22Rv1 (cell line): Measurements from ENCODE around the gene TTC16.

ENCODE experiments used
- H3K27ac ChIP-seq: fragments of 450-650 bp; 2 replicates; pipeline ENCODE4 v1.5.1; 2017
- ZFX ChIP-seq: fragments of 450-650 bp; IDR thresholded peaks from 2 replicates; pipeline ENCODE4 v1.6.1; 2017; ENCODE audit warnings: antibody characterized with exemption, borderline replicate concordance
- TF ChIP-seq, protein P1 (sequence below): fragments of 450-650 bp; IDR thresholded peaks from 2 replicates; pipeline ENCODE4 v1.5.1; 2017; ENCODE audit warnings: mild to moderate bottlenecking

Gene TTC16

DNA sequence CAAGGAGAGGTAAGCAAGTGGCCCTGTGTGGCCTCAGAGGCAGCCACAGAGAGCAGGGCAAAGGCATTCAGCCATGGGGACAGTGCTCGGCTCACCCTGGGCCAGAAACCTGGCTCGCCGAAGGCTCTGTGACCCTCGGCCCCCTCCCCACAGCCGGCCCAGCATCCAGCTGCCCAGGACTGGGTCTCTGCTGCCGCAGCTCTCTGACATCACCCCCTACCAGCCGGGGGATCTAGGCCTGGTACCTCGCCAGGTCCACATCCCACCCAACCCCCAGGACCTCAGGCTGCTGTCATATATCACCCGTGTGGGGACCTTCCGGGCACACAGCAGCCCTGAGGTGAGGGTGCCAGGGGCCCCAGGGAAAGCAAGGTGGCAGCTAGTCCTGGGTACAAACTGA is 3.0 kb upstream of the TTC16 start:
- TF ChIP-seq ZFX, result no peak
- TF ChIP-seq, protein P1, sequence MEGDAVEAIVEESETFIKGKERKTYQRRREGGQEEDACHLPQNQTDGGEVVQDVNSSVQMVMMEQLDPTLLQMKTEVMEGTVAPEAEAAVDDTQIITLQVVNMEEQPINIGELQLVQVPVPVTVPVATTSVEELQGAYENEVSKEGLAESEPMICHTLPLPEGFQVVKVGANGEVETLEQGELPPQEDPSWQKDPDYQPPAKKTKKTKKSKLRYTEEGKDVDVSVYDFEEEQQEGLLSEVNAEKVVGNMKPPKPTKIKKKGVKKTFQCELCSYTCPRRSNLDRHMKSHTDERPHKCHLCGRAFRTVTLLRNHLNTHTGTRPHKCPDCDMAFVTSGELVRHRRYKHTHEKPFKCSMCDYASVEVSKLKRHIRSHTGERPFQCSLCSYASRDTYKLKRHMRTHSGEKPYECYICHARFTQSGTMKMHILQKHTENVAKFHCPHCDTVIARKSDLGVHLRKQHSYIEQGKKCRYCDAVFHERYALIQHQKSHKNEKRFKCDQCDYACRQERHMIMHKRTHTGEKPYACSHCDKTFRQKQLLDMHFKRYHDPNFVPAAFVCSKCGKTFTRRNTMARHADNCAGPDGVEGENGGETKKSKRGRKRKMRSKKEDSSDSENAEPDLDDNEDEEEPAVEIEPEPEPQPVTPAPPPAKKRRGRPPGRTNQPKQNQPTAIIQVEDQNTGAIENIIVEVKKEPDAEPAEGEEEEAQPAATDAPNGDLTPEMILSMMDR, result no peak
- H3K27ac ChIP-seq, result no peak overlapping the region

DNA sequence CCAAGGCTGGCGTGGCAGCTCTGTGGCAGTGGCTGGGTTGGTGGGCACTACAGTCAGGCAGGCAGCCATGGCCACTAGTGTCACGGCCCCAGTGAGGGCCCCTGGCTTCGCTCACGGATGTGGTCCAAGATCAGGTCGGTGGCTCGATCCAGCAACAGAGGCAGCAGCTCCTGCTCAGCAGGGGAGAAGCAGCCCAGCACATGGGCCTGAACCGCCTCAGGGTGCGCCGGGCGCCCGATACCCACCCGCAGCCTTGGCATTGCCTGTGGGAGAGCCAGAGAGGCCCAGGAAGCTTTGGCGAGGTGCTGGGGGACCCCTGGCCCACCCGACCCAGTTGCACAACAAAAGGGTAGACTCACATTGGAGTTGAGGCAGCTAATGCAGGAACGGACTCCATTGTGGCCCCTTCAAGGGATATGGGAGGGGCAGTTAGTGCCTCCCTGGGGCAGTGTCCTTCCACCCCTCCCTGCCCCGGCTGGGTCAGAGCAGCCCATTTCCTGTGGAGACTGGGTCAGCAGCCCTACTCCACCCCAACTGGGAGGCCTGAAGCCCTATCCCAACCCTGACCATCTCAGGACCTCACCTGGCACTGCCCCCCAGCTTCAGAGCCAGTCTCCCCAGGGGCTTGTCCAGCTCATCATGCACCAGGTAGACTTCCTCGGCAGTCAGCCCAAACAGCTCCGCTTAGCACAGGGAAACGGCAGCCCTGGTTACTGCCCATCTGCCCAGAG is 1.7 kb upstream of the TTC16 start:
- TF ChIP-seq, protein P1, result no peak
- no peak for TF ChIP-seq ZFX
- no peak overlapping the region for H3K27ac ChIP-seq

DNA sequence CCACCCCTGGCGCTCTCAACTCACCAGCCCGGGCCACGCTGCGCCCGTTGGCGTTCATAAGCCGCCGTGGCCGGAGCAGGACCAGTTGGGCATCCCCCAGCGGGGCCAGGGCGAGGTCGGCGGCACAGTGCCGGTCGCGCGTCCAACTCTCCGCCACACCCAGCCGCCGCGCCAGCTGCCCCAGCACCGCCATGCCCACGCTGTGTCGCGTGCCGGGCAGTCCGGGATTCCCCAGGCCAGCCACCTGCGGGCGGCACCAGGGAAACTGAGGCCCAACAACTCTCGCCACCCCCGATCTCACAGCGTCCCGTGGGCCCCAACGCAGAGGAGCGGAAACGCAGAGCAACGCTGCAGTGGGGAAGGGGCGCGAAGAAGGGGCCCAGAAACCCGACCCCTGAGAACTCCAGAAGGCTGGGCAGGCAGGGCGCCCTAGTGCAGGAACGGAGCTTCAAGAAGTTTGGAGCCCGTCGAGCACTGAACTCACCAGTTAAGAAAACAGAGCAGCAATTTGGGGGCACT is 869 bp upstream of the TTC16 start:
- TF ChIP-seq ZFX, result no peak
- TF ChIP-seq, protein P1, result no peak
- H3K27ac ChIP-seq, result peak overlapping the region; percentile 60

DNA sequence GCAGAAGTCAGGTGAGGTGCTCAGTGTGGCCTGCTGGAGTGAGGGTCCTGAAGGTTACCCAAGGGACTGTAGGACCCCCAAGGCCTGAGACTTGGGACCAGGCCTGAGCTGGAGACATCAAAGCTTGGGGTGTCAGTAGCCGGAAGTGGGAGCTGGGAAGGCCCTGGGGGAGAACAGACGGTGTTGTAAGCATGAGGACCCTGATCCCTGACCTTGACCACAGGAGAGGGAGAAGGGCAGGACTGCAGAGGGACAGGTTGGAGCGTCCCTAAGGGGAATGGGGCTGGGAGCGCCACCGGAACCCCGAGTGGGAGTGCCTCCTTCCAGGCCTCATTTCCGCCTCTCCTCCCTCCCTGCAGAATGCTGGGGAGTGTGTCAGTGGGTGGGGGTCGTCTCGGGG is 533 bp downstream of the TTC16 start:
- peak overlapping the region; percentile 60 for H3K27ac ChIP-seq
- TF ChIP-seq, protein P1, result no peak
- TF ChIP-seq ZFX, result no peak

DNA sequence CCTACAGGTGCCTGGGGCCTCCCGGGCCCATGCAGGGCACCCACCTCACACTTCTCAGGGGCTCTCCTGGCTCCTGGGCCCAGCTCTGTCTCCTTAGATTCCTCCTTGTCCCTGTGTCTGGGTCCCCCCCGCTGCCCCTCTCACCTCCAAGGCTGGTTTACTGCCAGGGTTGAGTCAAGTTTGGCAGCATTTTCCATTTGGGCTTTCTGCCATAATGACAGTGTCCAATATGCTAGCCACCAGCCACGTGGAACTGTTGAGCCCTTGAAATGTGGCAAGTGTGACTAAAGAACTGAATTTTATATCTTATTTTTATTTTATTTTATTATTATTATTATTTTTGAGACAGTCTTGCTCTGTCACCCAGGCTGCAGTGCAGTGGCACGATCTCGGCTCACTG is 1.9 kb downstream of the TTC16 start:
- no peak for TF ChIP-seq ZFX
- TF ChIP-seq, protein P1, result no peak
- no peak overlapping the region for H3K27ac ChIP-seq

DNA sequence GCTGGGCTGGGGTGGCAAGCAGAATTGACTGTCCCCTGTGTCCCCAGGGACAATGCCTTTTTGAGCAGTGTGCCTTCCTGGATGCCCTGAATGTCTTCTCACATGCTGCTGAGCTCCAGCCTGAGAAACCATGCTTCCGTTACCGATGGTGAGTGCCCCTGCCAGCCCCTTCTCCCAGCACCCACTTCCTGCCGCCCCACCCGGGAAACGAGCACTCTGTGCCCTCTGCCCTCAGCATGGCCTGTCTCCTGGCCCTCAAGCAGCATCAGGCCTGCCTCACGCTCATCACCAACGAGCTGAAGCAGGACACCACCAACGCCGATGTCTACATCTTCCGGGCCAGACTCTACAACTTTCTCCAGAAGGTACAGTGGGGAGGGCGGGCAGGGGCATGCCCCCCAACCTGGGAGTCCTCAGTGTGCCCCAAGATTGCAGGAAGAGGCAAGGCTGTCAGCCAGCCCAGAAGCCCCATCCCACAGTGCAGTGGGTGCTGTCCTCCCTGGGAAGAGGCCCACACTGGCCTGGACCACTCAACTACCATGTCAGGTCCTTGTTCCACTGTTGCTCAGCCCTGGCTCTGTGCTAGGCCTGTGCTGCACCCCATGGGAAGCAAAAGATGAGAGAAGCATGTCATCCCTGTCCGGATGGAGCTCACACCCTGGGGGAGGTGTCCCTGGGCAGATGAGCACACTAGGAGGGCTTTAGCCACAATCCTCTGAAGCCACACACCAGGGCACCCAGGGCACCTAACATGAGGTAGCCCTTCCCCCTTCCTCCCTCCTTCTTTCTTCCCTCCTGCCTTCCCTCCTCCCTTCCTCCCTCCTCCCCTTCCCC is 4.4 kb downstream of the TTC16 start:
- H3K27ac ChIP-seq, result no peak overlapping the region
- TF ChIP-seq, protein P1, result no peak

DNA sequence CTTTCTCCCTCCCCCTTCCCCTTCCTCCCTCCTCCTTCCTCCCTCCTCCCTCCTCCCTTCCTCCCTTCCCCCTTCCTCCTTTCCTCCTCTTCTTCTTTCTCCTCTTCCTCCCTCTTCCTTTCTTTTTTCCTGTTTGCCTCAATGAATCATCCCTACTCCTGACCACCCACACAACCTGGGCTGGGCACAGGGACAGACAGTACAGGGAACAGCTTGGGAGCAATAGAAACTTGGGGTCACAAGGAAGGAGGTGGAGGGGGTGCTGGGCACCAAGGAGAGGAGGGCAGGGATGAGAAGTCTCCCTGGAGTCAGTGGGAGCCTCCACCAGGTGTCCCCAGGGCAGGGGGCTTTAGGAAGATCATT is 5.0 kb downstream of the TTC16 start:
- TF ChIP-seq, protein P1, result no peak
- no peak for TF ChIP-seq ZFX
- H3K27ac ChIP-seq, result no peak overlapping the region
